Stimulated activated naive CD4-positive, alpha-beta T cell (primary cell): ENCODE results near the gene DHX15.

ENCODE experiments used
- DNase-seq, 6 experiments: peaks; one replicate each; lab custom pipeline; 2025; lab: John Stamatoyannopoulos, UW

Gene DHX15

DNA sequence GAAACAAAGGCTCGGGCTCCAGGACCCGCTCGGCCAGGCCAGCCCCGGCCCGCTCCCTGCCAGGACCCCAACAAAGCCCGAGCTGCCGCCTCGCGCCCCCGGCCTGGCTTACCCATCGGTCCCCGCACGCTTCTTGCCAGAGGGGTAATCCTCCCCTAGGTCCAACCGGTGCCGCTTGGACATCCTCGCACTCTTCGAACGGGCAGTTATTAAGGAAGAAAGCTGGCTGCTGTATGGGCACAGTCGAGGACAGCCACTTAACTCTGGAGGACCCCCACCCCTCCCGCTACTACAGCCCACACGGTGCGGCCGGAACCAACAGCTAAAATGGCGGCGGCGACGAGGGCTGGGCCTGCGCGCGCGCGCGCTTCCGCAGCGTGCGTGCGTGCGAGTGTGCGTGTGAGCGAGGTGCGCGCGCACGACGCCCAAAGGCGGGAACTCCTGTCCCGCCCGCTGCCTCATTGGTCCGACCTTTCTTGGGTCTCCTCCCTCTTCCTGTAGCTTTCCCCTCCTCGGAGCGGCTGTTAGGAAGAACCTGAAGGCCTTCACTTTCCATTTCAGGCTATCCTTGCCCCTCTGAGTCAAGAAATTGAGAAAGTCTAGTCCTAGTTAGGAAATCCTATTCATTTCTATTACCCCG is at the start of gene DHX15:
Gene DHX15 (minus strand): TSS at position 344 of the 640 bp plus-strand sequence. CDS start 161 bp downstream, at position 183.
- peak; percentile 84 to 94 (median 91) for DNase-seq

DNA sequence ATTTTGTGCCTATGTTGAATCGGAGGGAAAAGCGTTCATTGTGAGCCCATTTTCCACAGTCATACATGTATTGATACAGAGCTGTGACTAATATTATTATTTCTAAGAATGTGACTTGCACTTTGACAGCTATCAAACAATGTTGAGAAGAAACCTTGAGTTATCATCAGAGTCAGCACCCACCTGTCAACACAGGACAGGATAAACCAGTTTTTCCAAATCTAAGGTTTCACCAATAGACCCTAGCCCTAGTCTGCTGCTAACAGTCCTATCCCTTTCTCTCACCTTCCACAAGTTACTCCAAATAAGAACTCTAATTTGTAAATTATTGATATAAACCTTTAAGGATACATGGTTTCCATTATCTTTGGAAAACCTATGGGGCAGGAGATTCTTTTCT is 47.7 kb upstream of the DHX15 start:
- DNase-seq, result no peak

DNA sequence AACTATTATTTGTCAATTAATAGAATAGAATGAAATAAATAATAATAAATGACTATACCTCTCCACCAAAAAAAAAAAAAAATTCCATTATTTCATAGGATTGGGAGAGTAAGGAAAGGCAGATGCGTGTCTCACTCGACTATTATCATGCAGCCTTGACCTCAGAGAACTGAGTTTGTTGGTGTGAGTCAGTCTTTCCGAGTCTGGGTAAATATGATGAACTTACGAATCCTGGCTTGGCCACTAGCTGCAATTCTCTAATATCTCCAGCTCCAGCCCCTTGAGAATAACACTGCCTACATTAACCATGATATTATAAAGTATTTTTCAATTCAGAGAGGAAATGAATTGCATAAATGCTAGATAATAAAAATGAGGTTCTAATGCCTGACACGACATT is 46.6 kb upstream of the DHX15 start:
- no peak for DNase-seq

DNA sequence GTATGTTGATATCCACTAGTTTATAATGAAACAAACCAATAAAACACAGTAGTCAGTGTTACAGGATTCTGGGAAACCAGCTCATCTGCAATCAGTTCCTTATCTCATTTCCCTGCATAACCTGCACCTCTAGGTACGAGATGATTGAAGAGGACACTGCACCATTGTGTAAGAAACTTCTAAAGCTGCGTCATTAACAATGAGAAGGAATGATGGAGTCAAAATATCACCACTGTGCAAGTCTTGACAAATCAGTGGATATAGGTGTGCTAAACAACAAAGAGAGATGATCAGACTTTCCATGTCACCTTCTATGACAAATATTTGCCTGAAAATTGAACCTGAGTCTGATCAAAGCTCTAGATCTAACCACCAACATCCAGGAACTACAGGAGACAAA is 40.7 kb upstream of the DHX15 start:
- no peak for DNase-seq

DNA sequence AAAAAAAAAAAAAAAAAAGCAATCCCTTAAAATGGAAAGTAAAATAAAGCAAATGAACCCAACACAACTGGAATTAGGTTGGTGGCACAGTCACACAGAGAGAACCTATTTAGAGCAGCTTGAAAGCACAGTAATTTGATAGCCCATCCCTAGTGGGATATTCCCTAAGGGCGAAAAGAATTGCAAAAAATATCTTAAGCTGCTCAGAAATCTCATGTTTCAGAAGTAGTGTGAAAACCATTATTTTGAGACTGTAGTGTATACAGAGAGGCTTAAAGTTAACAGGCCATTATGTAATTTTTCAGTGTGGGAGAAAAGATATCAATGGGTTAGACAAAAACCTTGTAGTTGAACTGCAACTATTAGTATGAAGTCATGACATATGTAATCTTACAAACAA is 40.0 kb upstream of the DHX15 start:
- no peak for DNase-seq

DNA sequence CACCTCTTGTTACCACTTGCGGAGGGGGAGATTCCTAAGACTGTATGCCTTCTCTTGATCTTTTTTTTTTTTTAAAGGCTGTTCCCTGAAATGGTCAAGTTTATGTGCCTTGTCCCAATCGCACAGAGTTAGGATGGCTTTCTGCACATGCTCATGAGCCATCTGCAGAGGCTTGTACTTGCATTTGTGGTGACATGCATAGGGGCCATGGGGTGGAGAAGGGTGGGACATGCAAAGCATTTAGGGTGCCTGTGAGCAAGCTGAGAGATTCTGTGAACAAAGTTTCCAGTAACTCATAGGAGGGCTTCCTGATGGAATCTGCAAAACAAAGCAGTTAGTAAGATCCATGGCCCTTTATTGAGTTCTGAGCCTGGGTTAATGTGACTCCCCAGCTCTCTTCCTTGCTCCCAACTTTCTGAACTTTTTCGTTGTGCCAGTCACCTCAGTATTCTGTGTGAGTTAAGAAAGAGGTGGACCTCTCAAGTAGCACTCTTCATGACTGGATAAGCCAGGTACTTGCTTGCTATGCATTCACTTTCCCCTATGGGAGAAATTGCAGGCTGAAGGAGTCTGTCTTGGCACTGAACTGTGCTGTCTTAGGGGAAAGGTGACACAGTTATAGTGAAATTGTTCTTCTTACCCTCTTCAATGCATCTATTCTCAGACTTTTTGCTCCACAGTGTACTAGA is 37.9 kb upstream of the DHX15 start:
- DNase-seq, result no peak

DNA sequence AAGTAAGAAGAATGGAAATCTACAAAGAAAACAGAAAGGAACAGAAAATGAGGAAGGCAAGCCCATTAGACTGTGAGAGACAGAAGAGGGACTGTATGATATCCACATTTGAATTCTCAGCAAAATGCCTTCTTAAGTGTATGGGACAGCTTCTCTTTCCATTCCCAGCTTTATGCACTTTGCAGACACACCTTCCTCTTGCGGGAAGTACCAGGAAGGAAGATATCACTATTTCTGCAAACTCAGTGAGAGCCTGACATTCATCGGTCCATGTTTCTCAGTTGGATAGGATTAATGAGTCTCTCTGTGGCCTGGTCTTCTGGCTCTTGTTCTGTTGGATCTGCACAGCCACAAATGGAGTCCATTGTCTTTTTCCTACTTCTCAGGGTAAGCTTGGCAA is 31.6 kb upstream of the DHX15 start:
- DNase-seq, result no peak

DNA sequence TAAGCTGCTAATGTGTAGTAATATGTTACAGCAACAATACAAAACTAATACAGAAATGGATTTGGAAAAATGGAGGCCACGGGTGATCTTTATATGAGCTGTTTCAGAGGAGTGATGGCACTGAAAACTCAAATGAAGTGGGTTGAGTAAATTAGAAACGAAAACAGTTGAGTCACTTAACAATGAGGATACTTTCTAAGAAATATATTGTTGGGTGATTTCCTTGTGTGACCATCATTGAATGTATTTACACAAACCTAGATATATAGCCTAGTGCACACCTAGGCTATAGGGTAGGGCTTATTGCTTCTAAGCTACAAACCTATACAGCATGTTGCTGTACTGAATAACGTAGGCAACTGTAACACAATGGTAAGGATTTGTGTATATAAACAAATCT is 30.5 kb upstream of the DHX15 start:
- no peak for DNase-seq

DNA sequence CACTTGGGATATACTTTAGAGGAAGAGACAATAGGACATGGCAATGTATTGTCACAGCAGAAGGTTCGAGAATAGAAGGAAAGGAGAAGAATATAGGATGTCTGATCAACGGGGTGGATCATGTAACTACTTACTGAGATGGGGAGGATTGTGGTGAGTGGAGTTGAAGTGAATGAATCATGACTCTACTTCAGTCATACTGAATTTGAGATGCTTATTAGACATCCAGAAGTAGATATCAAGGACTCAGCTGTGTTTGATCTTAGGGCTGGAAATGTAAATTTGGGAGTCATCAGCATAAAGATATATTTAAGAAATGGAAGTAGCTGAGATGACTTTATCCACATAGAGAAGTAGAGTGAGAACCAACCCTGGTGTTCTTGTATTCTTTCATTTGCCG is 29.1 kb upstream of the DHX15 start:
- no peak for DNase-seq

DNA sequence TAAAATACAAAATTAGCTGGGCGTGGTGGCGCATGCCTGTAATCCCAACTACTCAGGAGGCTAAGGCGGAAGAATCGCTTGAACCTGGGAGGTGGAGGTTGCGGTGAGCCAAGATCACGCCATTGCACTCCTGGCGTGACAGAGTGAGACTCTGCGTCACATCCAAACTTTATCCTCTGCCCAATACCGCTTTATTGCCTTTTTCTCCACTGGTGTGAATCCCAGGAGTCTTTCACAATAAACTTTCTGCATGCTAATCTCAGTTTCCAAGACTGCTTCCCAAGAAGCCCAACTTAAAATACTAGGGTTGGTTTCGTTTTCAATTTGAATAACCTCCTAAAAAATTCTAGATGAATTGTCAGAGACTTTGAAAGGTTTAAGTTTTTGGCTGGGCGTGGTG is 27.2 kb upstream of the DHX15 start:
- no peak for DNase-seq

DNA sequence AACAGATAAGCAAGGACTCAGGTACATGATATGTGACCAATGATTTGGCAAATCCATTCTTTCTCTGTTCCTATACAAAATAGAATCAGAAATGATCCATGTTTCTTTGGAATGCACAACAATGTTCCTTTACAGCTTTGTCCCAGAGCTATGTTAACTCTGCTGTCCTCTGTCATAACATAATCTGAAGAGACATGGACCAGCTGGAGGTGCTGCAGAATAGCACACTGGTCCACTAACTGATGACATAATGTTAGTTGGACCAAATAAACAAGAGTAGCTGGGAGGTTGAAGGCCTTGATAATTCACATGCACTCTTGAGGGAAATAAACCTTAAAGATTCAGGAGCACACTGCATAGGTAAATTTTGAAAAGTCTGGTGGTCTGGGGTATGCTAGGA is 23.0 kb upstream of the DHX15 start:
- no peak for DNase-seq

DNA sequence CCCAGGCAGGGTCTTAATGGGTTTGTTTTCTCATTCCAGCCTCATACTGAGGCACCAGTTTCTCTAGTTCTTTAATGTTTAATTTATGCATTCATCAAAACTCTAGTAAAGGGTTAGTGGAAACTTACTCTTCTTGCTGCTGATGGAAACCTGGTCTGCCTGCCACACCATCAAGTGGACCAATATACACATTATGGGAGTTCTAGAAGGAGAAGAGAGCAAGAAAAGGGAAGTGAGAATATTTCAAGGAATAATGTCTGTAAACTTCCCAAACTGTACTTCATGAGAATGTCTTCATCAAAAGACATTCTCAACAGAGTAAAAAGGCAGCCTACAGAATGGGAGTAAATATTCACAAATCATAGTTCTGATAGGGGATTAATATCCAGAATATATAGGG is 20.9 kb upstream of the DHX15 start:
- DNase-seq, result no peak

DNA sequence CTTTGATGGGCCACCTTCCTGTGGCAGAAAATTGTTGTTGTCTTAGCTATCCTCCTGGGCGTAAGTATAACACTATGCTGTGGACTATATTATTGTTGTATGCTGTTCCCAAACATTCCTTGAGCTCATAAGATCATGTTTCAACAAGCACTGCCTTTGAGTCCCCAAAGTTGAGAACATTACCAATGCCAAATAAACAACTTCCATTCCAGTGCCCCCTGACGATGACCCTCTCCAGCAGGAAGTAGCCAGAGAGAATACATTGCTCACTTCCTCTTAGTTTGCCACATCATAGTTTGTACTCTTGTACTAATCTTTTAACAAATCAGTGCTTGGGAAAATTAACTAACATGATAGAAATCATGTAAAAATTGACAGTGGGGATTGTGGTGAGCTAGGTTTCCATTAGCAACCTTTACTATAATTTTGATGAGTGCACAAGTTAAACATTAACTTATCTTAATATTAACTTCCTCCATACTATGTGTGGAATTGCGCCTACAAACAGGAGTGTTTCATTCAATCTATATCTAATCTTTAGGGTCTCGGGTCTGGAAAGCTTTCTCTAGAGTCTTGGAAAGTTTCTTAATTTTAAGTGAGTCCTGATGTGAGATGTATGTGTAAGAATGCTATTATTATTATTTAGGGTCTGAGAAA is 20.3 kb upstream of the DHX15 start:
- DNase-seq, result no peak

DNA sequence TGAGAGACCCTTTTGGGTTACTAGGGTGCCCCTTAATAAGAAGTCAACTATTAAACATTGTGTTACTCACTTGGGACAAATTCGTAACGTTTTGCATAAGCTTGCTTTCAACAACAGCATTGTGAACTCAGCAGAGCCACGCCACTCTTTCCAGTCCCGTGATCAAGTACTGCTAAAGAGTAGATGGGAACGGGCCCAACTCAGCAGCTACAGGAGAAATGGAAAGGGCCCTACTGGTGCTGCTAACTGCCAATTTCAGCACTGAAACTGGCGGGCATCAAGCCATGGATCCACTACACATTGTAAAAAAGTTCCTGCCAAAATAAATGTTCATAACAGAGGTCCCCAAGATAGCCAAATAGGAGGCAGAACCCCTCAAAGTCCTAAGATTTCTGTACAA is 19.0 kb upstream of the DHX15 start:
- DNase-seq, result no peak

DNA sequence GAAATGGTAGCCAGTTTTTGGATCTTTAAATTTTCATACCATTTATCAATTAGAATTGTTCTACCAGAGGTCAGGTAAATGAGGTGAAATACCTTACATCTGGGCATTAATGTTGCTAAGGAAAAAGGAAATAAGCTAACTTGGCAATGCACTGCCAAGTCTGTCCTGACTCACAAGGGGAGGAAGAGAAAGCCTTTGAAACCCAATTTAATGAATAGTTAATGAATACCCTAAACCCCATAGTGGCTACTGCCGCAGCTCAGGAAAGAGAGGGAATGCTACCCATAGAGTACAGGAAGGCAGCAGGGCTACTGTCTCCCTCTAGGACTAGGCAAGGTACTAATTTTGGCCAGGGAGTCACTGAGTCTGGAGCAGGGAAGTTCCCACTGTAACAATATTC is 16.8 kb upstream of the DHX15 start:
- DNase-seq, result no peak

DNA sequence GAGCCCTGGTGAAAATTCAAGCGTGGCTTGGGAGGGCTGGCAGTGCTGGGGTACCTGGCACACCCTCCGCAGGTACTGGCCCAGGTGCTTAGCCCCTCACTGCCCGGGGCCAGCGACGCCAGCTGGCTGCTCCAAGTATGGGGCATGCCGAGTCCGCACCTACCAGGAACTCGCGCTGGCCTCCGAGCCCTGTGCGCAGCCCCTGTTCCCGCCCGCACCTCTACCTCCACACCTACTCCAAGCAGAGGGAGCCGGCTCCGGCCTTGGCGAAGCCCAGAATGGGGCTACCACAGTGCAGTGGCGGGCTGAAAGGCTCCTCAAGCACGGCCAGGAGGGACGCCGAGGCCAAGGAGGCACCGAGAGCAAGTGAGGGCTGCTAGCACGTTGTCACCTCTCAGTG is 14.9 kb upstream of the DHX15 start:
- no peak for DNase-seq

DNA sequence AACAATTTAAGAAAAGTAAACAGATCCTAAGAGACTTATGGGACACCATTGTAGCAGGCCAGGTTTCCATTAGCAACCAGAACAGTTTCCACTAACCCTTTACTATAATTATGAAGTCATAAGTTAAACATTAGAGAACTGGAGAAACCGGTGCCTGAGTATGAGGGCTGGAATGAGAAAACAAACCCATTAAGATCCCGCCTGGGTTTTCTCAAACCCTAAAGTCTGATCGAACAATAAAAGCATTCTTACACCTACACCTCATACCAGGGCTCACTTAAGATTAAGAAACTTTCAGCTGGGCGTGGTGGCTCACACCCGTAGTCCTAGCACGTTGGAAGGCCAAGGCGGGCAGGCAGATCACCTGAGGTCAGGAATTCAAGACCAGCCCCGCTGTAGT is 13.7 kb upstream of the DHX15 start:
- no peak for DNase-seq

DNA sequence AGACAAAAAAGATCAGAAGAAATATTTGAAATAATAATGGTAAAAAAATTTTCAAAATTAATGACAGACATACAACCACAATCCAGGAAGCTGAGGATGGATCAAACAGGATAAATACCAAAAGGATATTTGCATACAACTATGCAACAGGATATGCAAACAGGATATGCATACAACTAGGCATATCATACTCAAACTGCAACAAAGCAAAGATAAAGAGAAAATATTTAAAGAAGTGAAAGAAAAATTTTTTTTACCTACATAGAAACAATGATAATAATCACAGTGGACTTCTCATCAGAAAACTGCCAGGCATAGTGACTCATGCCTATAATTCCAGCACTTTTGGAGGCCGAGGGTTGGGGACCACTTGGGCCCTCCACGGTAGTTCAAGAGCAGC is 11.3 kb upstream of the DHX15 start:
- no peak for DNase-seq

DNA sequence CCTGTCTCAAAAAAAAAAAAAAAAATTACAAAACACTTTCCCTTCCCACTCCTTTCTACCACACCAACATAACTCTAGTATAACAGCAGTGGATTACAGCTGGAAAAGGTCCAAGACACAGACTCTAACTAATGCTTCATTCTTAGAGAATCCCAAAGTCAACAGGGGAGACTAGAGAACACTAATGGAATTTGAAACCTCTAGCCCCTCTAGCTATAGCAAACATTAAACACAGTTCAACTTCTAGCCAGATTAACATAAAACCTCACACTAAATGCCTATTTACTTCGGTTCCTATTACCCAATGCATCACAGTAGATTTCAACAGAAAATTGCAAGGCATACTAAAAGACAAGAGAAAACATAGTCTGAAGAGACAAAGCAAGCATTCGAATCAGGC is 10.5 kb upstream of the DHX15 start:
- DNase-seq, result no peak

DNA sequence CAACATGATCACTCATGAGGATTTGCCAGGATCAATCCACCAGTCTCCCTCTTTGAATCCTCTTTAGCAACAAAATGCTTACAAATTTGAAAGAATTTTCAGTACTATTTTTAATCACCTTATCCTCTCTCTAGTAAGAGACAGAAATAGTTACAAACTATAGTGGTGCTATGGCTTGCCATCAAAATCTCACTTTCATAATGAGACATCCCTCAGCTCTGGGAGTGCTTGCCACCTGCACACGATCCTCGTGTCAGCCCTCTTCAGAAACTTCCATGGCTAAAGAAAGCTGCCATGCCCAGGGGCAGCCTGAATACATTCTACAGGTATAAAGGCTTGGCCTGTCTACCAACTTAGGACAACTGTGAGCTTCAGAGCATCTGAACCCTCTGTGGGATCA is 5.1 kb upstream of the DHX15 start:
- DNase-seq, result no peak

DNA sequence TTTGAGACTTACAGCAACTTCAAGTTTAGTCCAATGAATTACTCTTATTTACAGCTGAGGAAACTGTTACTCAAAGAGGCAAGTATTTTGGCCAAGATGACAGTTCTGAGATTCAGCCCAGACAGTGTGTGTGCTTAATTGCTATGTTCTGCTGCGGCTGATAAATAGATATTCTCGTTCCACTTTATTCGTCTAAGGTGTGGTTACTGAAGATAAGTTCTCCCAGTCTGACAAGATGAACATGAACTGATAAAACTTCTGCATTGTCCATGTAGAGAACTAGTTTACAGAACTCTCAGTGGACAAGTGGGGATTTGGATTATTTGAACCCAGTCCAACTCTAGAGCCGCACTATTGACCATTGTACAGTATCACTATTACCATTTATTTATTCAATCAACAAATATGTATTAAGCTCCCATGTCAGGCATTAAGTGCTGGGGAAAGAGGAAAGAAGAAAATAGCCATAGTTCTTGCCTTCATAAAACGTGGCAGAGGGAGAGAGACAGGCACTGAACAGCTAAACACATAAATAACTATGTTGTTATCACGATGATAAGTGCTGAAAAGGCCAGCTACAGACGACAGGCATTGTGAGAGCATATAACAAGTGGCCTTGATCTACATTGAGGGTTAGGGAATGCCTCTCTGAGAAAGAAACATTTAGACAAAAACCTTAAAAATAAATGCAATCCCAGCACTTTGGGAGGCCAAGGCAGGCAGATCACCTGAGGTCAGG is 4.0 kb upstream of the DHX15 start:
- DNase-seq, result no peak

DNA sequence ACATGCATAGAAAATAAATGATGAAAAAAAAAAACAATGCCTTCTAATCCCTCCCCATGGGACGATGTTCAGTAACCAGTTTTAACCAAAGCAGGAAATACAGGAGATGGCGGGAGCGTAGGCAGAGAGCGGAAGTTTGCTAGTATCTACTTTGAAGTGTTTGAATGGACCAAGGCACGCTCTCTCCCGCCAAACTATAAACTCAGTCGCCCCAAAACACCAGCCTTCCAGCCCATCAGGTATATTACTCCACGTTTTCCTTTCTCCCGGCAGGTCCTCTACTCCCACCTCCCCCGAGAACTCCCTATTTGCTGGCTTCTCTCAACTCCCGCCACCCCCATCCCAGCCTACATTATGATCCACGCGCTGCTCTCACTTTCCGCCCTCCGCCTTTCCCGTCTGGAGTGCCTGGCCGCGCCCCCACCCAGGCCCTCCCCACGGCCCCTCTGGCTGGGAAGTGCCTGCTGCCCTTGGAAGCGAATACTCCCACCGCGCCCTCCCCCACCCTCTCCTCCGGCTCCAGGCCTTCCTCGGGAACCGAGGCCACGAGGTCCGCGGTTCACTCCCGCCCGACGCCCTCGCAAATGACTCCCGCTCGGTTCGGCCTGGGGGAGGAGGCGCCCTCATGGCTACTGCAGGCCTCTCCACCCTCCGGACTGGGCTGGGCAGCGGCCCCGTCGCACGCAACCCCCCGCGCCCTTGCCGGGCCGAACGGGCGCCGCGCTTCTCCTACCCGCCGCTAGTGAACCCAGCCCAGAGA is 723 bp downstream of the DHX15 start:
- DNase-seq, result peak; percentile 12 to 48 (median 33)
